Measurements from ENCODE around the gene COX20.
A peak's percentile ranks its signal among the peaks of the same experiment; 100 is the strongest.
"Not testable (repeated sequence)": the region's sequence is repeated elsewhere in the genome, so short reads cannot be mapped to it uniquely, and the experiment has no call there.

Gene COX20

GRCh38 chr1:244804841-244805240 is 30.6 kb upstream of the COX20 start:
- FAIRE-seq (no peak), DNase-seq (ENCODE audit: insufficient read length, low spot score) (no peak)
- TF ChIP-seq POLR2A (IDR thresholded peaks at IDR 0.05; ENCODE audit: low read depth, low read length) = no peak

- no peak for TF ChIP-seq POLR2A (IDR thresholded peaks at IDR 0.05; ENCODE audit: low read depth, low read length)
- no peak for FAIRE-seq
- no peak for DNase-seq (ENCODE audit: insufficient read length, low spot score)
Measured at GRCh38 chr1:244807138-244807537, 28.3 kb upstream of the COX20 start.

GRCh38 chr1:244810221-244810620 is 25.2 kb upstream of the COX20 start:
- TF ChIP-seq POLR2A (IDR thresholded peaks at IDR 0.05; ENCODE audit: low read depth, low read length) = no peak
- DNase-seq (ENCODE audit: insufficient read length, low spot score) (no peak), FAIRE-seq (no peak)

GRCh38 chr1:244813327-244813726 is 22.1 kb upstream of the COX20 start:
- FAIRE-seq (no peak), DNase-seq (ENCODE audit: insufficient read length, low spot score) (no peak)
- no peak for TF ChIP-seq POLR2A (IDR thresholded peaks at IDR 0.05; ENCODE audit: low read depth, low read length)

GRCh38 chr1:244815600-244816099 is 19.8 kb upstream of the COX20 start:
- no peak for TF ChIP-seq POLR2A (IDR thresholded peaks at IDR 0.05; ENCODE audit: low read depth, low read length)
- FAIRE-seq (no peak), DNase-seq (ENCODE audit: insufficient read length, low spot score) (no peak)

GRCh38 chr1:244817415-244817894 is 18.0 kb upstream of the COX20 start:
- DNase-seq (ENCODE audit: insufficient read length, low spot score) (no peak), FAIRE-seq (no peak)
- TF ChIP-seq POLR2A (IDR thresholded peaks at IDR 0.05; ENCODE audit: low read depth, low read length) = no peak

GRCh38 chr1:244820131-244820530 is 15.3 kb upstream of the COX20 start:
- DNase-seq (ENCODE audit: insufficient read length, low spot score) = no peak
- no peak for TF ChIP-seq POLR2A (IDR thresholded peaks at IDR 0.05; ENCODE audit: low read depth, low read length)
- no peak for FAIRE-seq

- DNase-seq (ENCODE audit: insufficient read length, low spot score) (no peak), FAIRE-seq (no peak)
- TF ChIP-seq POLR2A (IDR thresholded peaks at IDR 0.05; ENCODE audit: low read depth, low read length) = no peak
Measured at GRCh38 chr1:244821134-244821533, 14.3 kb upstream of the COX20 start.

GRCh38 chr1:244822878-244823277 is 12.6 kb upstream of the COX20 start:
- no peak for FAIRE-seq
- no peak for DNase-seq (ENCODE audit: insufficient read length, low spot score)
- TF ChIP-seq POLR2A (IDR thresholded peaks at IDR 0.05; ENCODE audit: low read depth, low read length) = no peak

- DNase-seq (ENCODE audit: insufficient read length, low spot score) (no peak), FAIRE-seq (no peak)
- TF ChIP-seq POLR2A (IDR thresholded peaks at IDR 0.05; ENCODE audit: low read depth, low read length) = no peak
Measured at GRCh38 chr1:244826712-244827111, 8.7 kb upstream of the COX20 start.

- no peak for FAIRE-seq
- TF ChIP-seq POLR2A (IDR thresholded peaks at IDR 0.05; ENCODE audit: low read depth, low read length) = no peak
- DNase-seq (ENCODE audit: insufficient read length, low spot score) = no peak
Measured at GRCh38 chr1:244830639-244831038, 4.8 kb upstream of the COX20 start.

GRCh38 chr1:244833260-244833659 is 2.2 kb upstream of the COX20 start:
- not testable (repeated sequence) for DNase-seq (ENCODE audit: insufficient read length, low spot score); FAIRE-seq

GRCh38 chr1:244833734-244834542 is 1.5 kb upstream of the COX20 start:
- TF ChIP-seq POLR2A (IDR thresholded peaks at IDR 0.05; ENCODE audit: low read depth, low read length) = peak; percentile 25; the same call in 1 of the 2 replicates
- peak; percentile 34 for DNase-seq (ENCODE audit: insufficient read length, low spot score)
- no peak for FAIRE-seq

- FAIRE-seq = no peak
- TF ChIP-seq POLR2A (IDR thresholded peaks at IDR 0.05; ENCODE audit: low read depth, low read length) = peak; percentile 92
- peak; percentile 49 for DNase-seq (ENCODE audit: insufficient read length, low spot score)
Measured at GRCh38 chr1:244834543-244835275, 749 bp upstream of the COX20 start.

Data from H54 (cell line).